ENCODE results near the gene CLDN9. TPM values are rescaled to one million over a fixed set of nuclear protein-coding genes. Genes with fewer than 3 reads are reported as not detected.

The CLDN9 gene
- total RNA-seq, 1 experiment from 2014 or later, result 1.3 TPM

- no peak overlapping the region for H3K23ac ChIP-seq (ENCODE audit: insufficient read length, low read depth, low read length)
- Mint-ChIP-seq H3K9me3 (no peaks in the 10 kb centered on the region; a peak in 1 of 5 replicates), H3K36me3 (ENCODE audit: insufficient read depth in 1 of 3, low read depth in 3 of 3) (peaks cover 0 to 1% (median 0%) of the 10 kb centered on the region in 3 experiments; a peak in 3 of 7 replicates), H3K4me1 (peaks cover 24 to 29% of the 10 kb centered on the region in 2 experiments), H3K27me3 (ENCODE audit: low read depth) (peaks cover 19% of the 10 kb centered on the region), H3K4me3 (no peak overlapping the region), H3K27ac (no peak overlapping the region)
- H4K8ac ChIP-seq (replicated peaks; ENCODE audit: insufficient read length, low read depth, low read length), result no peak overlapping the region
- no peak for TF ChIP-seq CTCF (conservative IDR thresholded peaks at IDR 0.05)
- H3K14ac ChIP-seq (ENCODE audit: insufficient read depth, low read length), result no peak overlapping the region
- no peak overlapping the region for H3K9ac ChIP-seq (ENCODE audit: extremely low read depth, insufficient read length, low read length)
- H2BK20ac ChIP-seq (ENCODE audit: low read depth, low read length, poor library complexity, severe bottlenecking), result no peak overlapping the region
- no peak overlapping the region for H4K5ac ChIP-seq (ENCODE audit: insufficient read length, low read depth, low read length)
- no peaks in the 10 kb centered on the region for H3K79me2 ChIP-seq (ENCODE audit: insufficient read depth, low read length)
- no peak overlapping the region for H3K27ac ChIP-seq (ENCODE audit: insufficient read length, low read depth, low read length)
- peaks cover 14% of the 10 kb centered on the region for H3K23me2 ChIP-seq (ENCODE audit: insufficient read length, low read depth, low read length, poor library complexity, severe bottlenecking)
- no peak overlapping the region for H2AK5ac ChIP-seq (ENCODE audit: insufficient read length, low read length)
- H3T11ph ChIP-seq (ENCODE audit: low read length), result no peak overlapping the region
- DNase-seq, result no peak
- H2BK12ac ChIP-seq (ENCODE audit: insufficient read length, low read depth, low read length), result no peak overlapping the region
- no peak overlapping the region for H2BK5ac ChIP-seq (ENCODE audit: insufficient read length, low read length)
- no peaks in the 10 kb centered on the region for H4K20me1 ChIP-seq (ENCODE audit: control insufficient read depth, insufficient read depth, insufficient read length)
- no peak overlapping the region for H3K56ac ChIP-seq (ENCODE audit: insufficient read length, low read depth, low read length)
- H3K79me1 ChIP-seq (ENCODE audit: insufficient read depth, low read depth, low read length, poor library complexity, severe bottlenecking), result no peaks in the 10 kb centered on the region
- no peak overlapping the region for H2BK15ac ChIP-seq (ENCODE audit: low read depth, low read length)
- no peak overlapping the region for H3K4ac ChIP-seq (ENCODE audit: low read depth, low read length)
- H2BK120ac ChIP-seq (ENCODE audit: low read depth, low read length, poor library complexity, severe bottlenecking), result no peak overlapping the region
- H2AFZ ChIP-seq (ENCODE audit: low read length), result no peak overlapping the region
- no peak overlapping the region for H4K91ac ChIP-seq (ENCODE audit: insufficient read length, low read depth, low read length)
- no peaks in the 10 kb centered on the region for H3K9me3 ChIP-seq (ENCODE audit: control insufficient read depth, low read depth, low read length)
- WGBS (ENCODE audit: extremely low coverage, insufficient read length, low lambda C conversion rate), result no CpG with 5 or more reads among the region's 6 CpGs
- H3K27me3 ChIP-seq (ENCODE audit: insufficient read depth, low read length), result no peaks in the 10 kb centered on the region
- no peak overlapping the region for H3K18ac ChIP-seq (ENCODE audit: insufficient read length, low read depth, low read length)
- H3K4me1 ChIP-seq (ENCODE audit: insufficient read depth, low read length), result no peaks in the 10 kb centered on the region
- no peak overlapping the region for H3K4me2 ChIP-seq (ENCODE audit: insufficient read depth, insufficient read length, low read length)
These were observed 49.8 kb downstream of the CLDN9 start for GRCh38 chr16:3062553-3062952.
